HCT116 (cell line): ENCODE results near the gene CBFA2T3. TPM values are rescaled to one million over a fixed set of nuclear protein-coding genes. Genes with fewer than 3 reads are reported as not detected.

Experiments used
- ATAC-seq: fragments of 200-7000 bp; cut with Tn5 transposase; 2 replicates; pipeline ENCODE4 v1.9.1; 2020; ENCODE audit warnings: mild to moderate bottlenecking, moderate library complexity
- BruUV-seq: library from RNA; stranded (reverse); fragments of 400-500 nt; replicated peaks from 2 replicates; lab custom pipeline; 2021; lab: Mats Ljungman, UMichigan
- CTCF ChIA-PET: fragments of 300-600 bp; sonication (Branson Sonifier 250); formaldehyde crosslinking; loops from one replicate; lab custom pipeline; 2021; ENCODE audit warnings: antibody characterized with exemption; lab: Charles Lee
- POLR2A ChIA-PET: fragments of 300-600, 350-600 bp; sonication (Branson Sonifier 250); formaldehyde crosslinking; loops from one replicate; lab custom pipeline; 2021; ENCODE audit warnings: antibody characterized with exemption; lab: Charles Lee
- RAD21 ChIA-PET, 2 experiments: fragments of 300-600 bp; sonication (Branson Sonifier 250); formaldehyde crosslinking; loops; one replicate each; lab custom pipeline; 2023; ENCODE audit warnings: low total read pairs in 2 of 2; ENCODE audit not compliant: uncharacterized antibody in 2 of 2, unreplicated experiment in 2 of 2, low non-redundant PET in 1 of 2; lab: Charles Lee
- DNase-seq: peaks from one replicate; pipeline ENCODE4 v3.0.0-alpha.2; 2010; ENCODE audit warnings: low read depth, low spot score
- H2AFZ ChIP-seq: fragments of 200-600 bp; shearing (Covaris generic), sonication (generic); 2 replicates; pipeline ENCODE4 v1.6.1; 2017; ENCODE audit warnings: low read depth, mixed run types, mixed read lengths, antibody characterized with exemption, low read length; ENCODE audit not compliant: poor library complexity, severe bottlenecking
- H3K27ac ChIP-seq: 2 replicates; pipeline ENCODE4 v1.5.1; 2012; ENCODE audit warnings: low read depth, low read length
- H3K27me3 ChIP-seq: fragments of 200-600 bp; sonication (generic); 2 replicates; pipeline ENCODE4 v1.6.1; 2016; ENCODE audit warnings: mixed run types, low read length, mixed read lengths; ENCODE audit not compliant: insufficient read depth
- H3K36me3 ChIP-seq, 2 experiments: fragments of 200-500 bp in 1 of 2; fragments of 200-600 bp in 1 of 2; sonication (Bioruptor generic) in 1 of 2; sonication (generic) in 1 of 2; 2 replicates each; pipeline versions ENCODE4 v1.5.1 to v1.6.1; 2014 to 2016; ENCODE audit warnings: low read length in 2 of 2, inconsistent platforms in 1 of 2, mixed read lengths in 1 of 2, mixed run types in 1 of 2; ENCODE audit not compliant: insufficient read depth in 2 of 2, control insufficient read depth in 1 of 2
- H3K4me1 ChIP-seq, 2 experiments: fragments of 200-600 bp in 1 of 2; sonication (generic) in 1 of 2; 2 replicates each; pipeline versions ENCODE4 v1.5.1 to v1.6.1; 2012 to 2017; ENCODE audit warnings: low read length in 2 of 2, inconsistent platforms in 1 of 2, mild to moderate bottlenecking in 1 of 2, mixed read lengths in 1 of 2, mixed run types in 1 of 2, moderate library complexity in 1 of 2; ENCODE audit not compliant: insufficient read depth in 2 of 2, control insufficient read depth in 1 of 2
- H3K4me2 ChIP-seq: fragments of 200-600 bp; sonication (generic); 2 replicates; pipeline ENCODE4 v1.6.1; 2017; ENCODE audit warnings: mixed run types, low read length, mixed read lengths
- H3K4me3 ChIP-seq, 2 experiments: fragments of 200-600 bp in 1 of 2; sonication (generic) in 1 of 2; replicated peaks in 1 of 2; 2 replicates each; pipeline ENCODE4 v1.5.1; 2011 to 2016; ENCODE audit warnings: low read length in 2 of 2, control low read depth in 1 of 2, low read depth in 1 of 2, mild to moderate bottlenecking in 1 of 2, mixed read lengths in 1 of 2, mixed run types in 1 of 2
- H3K79me2 ChIP-seq: fragments of 200-600 bp; sonication (generic); 2 replicates; pipeline ENCODE4 v1.6.1; 2017; ENCODE audit warnings: mild to moderate bottlenecking, mixed run types, low read length, moderate library complexity, mixed read lengths; ENCODE audit not compliant: insufficient read depth
- H3K9ac ChIP-seq: fragments of 200-600 bp; sonication (generic); 2 replicates; pipeline ENCODE4 v1.6.1; 2016; ENCODE audit warnings: low read length, mixed read lengths
- H3K9me2 ChIP-seq: fragments of 200-600 bp; sonication (generic), shearing (Covaris generic); 2 replicates; pipeline ENCODE4 v1.6.1; 2017; ENCODE audit warnings: mixed run types, mild to moderate bottlenecking, moderate library complexity; ENCODE audit not compliant: insufficient read depth
- H3K9me3 ChIP-seq, 2 experiments: fragments of 200-500 bp in 1 of 2; fragments of 200-600 bp in 1 of 2; sonication (Bioruptor generic) in 1 of 2; sonication (generic) in 1 of 2; 2 replicates each; pipeline ENCODE4 v1.6.1; 2014 to 2017; ENCODE audit warnings: low read length in 2 of 2, mixed read lengths in 2 of 2, inconsistent platforms in 1 of 2, low read depth in 1 of 2, mild to moderate bottlenecking in 1 of 2, mixed run types in 1 of 2, moderate library complexity in 1 of 2; ENCODE audit not compliant: control insufficient read depth in 1 of 2, insufficient read depth in 1 of 2
- H4K20me1 ChIP-seq: fragments of 200-600 bp; sonication (generic), shearing (Covaris generic); 2 replicates; pipeline ENCODE4 v1.6.1; 2017; ENCODE audit warnings: mixed run types, mild to moderate bottlenecking, moderate library complexity; ENCODE audit not compliant: insufficient read depth
- ATF3 ChIP-seq: IDR thresholded peaks from 2 replicates; pipeline ENCODE4 v1.6.1; 2012
- CBX3 ChIP-seq: IDR thresholded peaks from 2 replicates; pipeline ENCODE4 v1.6.1; 2012; ENCODE audit warnings: low read depth
- ELF1 ChIP-seq: IDR thresholded peaks from 2 replicates; pipeline ENCODE4 v1.6.1; 2012; ENCODE audit warnings: low read depth, borderline replicate concordance
- EZH2 ChIP-seq: fragments of 200-600 bp; sonication (generic); IDR thresholded peaks from 2 replicates; pipeline ENCODE4 v1.6.1; 2017; ENCODE audit warnings: antibody characterized with exemption, mixed run types
- EZH2phosphoT487 ChIP-seq: fragments of 200-600 bp; IDR thresholded peaks from 2 replicates; pipeline ENCODE4 v1.6.1; 2018; ENCODE audit warnings: antibody characterized with exemption, borderline replicate concordance
- FOSL1 ChIP-seq: IDR thresholded peaks from 2 replicates; pipeline ENCODE4 v1.6.1; 2012; ENCODE audit warnings: low read depth
- JUND ChIP-seq: IDR thresholded peaks from 2 replicates; pipeline ENCODE4 v1.6.1; 2012
- MAX ChIP-seq: IDR thresholded peaks from 2 replicates; pipeline ENCODE4 v1.6.1; 2012
- POLR2AphosphoS5 ChIP-seq: IDR thresholded peaks from 2 replicates; pipeline ENCODE4 v1.6.1; 2011; ENCODE audit warnings: mild to moderate bottlenecking, low read depth, low read length, moderate library complexity
- RAD21 ChIP-seq: IDR thresholded peaks from 2 replicates; pipeline ENCODE4 v1.6.1; 2012; ENCODE audit warnings: low read depth, mild to moderate bottlenecking
- SIN3A ChIP-seq: IDR thresholded peaks from 2 replicates; pipeline ENCODE4 v1.6.1; 2012; ENCODE audit warnings: low read depth
- SRF ChIP-seq: IDR thresholded peaks from 2 replicates; pipeline ENCODE4 v1.6.1; 2012; ENCODE audit warnings: low read depth
- ZFX ChIP-seq: fragments of 450-650 bp; IDR thresholded peaks from 2 replicates; pipeline ENCODE4 v1.6.1; 2017
- ZNF274 ChIP-seq: fragments of 200-500 bp; sonication (Bioruptor generic); IDR thresholded peaks from 2 replicates; pipeline ENCODE4 v1.6.1; 2014; ENCODE audit warnings: mild to moderate bottlenecking, low read depth, low read length, inconsistent platforms
- intact Hi-C: fragments of 100-400 bp; cut with micrococcal nuclease; formaldehyde crosslinking; loops from 2 replicates; pipeline ENCODE4 v1.10.0; 2022
- total RNA-seq: library from RNA; stranded (reverse); gene quantifications from one replicate; pipeline ENCODE4 v1.2.1, GENCODE V29; 2021; ENCODE audit not compliant: unreplicated experiment

Gene CBFA2T3
- total RNA-seq, 1 experiment from 2014 or later = 19.1 TPM

- Histone ChIP-seq H3K9me3 (no peaks in the 10 kb centered on the region; a peak in 1 of 4 replicates), H3K36me3 (no peaks in the 10 kb centered on the region), H3K4me3 (no peak overlapping the region), H3K79me2 (no peaks in the 10 kb centered on the region; the same call in 1 of the 2 replicates), H3K27me3 (no peaks in the 10 kb centered on the region), H3K9ac (no peak overlapping the region), H4K20me1 (no peaks in the 10 kb centered on the region), H3K27ac (no peak overlapping the region; the same call in 1 of the 2 replicates), H3K4me1 (peaks cover 34 to 43% of the 10 kb centered on the region in 2 experiments), H3K4me2 (no peak overlapping the region), H2AFZ (no peak overlapping the region), H3K9me2 (no peaks in the 10 kb centered on the region)
- TF ChIP-seq JUND = no peak
- TF ChIP-seq ELF1 = no peak
- no peak for TF ChIP-seq CBX3
- TF ChIP-seq ATF3 = no peak
- no peak for TF ChIP-seq ZNF274
- TF ChIP-seq ZFX = no peak
- TF ChIP-seq EZH2 = no peak
- TF ChIP-seq SRF = no peak
- no peak for TF ChIP-seq MAX
- no peak for TF ChIP-seq FOSL1
- no peak for TF ChIP-seq RAD21
- no peak for TF ChIP-seq SIN3A
- TF ChIP-seq POLR2AphosphoS5 = no peak
- TF ChIP-seq EZH2phosphoT487 = no peak
- no TSS peak for BruUV-seq
- ChIA-PET POLR2A (no interaction called here), RAD21 (no interaction called here), CTCF (no interaction called here)
- DNase-seq (no peak), ATAC-seq (no peak)
- intact Hi-C loops = no loop called here
Observed at GRCh38 chr16:88928405-88929090, 48.5 kb downstream of the CBFA2T3 start.
